Stimulated activated CD4-positive, alpha-beta T cell treated with anti-CD3 and anti-CD28 coated beads, Interleukin-4, amount 100 ng/mL, for 4 hours (primary cell): ENCODE measurements around the gene KLHL3.
"Not testable (repeated sequence)": the region's sequence is repeated elsewhere in the genome, so short reads cannot be mapped to it uniquely, and the experiment has no call there.

Experiments used
- DNase-seq, 2 experiments: peaks; one replicate each; pipeline ENCODE4 v3.0.0-alpha.2; 2020

KLHL3 gene

DNA sequence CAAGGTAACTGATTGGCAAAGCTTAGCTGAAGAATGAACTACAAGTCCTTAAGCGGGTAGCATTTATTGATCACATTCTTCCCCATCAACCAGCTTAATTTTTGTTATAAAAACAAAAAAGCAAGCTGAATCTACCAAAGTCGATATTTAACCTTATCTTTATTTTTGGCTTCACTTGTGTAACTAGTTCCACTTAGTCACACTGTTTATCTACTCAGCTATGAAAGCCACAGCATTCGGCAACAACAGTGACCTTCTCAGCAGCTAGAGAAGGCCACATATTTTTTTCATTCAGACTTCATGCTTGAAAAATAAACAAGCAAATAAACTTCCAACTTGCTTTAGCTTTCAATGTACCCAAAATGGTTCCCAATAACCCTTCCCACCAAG lies 69.4 kb downstream of the KLHL3 start:
- DNase-seq: no peak

- DNase-seq: peak; percentile 4 to 5
These were observed 70.0 kb downstream of the KLHL3 start for GRCh38 chr5:137665678-137666460.

GRCh38 chr5:137660349-137660817 lies 75.5 kb downstream of the KLHL3 start:
- peak; percentile 65 to 66 for DNase-seq

- no peak for DNase-seq
These were observed 76.7 kb downstream of the KLHL3 start for GRCh38 chr5:137659209-137659608.

DNA sequence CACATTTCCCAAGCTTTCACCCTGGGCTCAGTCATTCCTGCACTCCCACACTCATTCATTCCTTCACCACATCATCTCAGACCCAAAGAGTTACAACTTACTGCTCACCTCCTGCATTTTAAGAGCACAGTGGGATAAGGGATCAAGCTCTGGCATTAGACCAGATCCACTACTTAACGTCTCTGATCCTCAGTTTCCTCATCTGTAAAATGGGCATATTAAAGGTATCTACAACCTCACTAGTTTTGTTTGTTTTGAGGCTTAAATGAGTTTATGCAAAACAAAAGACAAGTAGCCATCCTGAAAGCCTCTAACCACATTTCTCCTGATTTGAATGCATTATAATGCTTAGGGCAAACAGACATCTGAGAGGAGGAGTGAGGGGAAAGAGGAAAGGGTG lies 77.6 kb downstream of the KLHL3 start:
- DNase-seq: no peak

DNA sequence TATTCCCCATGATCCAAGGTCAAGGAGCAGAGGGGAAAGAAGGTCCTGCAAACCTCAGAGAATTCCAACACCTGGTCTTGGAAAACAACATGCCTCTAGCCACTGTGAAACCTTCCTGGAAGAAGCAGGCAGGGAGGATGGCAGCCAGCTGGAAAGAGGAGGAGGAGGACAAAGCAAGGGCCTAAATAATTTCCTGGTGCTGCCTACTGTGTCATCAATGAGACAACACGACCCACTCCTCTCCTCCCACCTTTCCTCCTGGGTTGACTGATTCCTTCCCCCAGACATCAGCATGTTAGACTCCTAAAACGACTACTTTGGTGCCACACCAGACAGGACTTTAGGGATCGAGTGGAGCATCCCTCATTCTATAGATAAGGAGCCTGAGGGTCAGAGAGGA lies 78.8 kb downstream of the KLHL3 start:
- DNase-seq: no peak

- no peak for DNase-seq
These were observed 79.3 kb downstream of the KLHL3 start for GRCh38 chr5:137656558-137656957.

- DNase-seq: no peak
These were observed 84.9 kb downstream of the KLHL3 start for GRCh38 chr5:137651022-137651421.

- no peak for DNase-seq
These were observed 86.5 kb downstream of the KLHL3 start for GRCh38 chr5:137649228-137649935.

DNA sequence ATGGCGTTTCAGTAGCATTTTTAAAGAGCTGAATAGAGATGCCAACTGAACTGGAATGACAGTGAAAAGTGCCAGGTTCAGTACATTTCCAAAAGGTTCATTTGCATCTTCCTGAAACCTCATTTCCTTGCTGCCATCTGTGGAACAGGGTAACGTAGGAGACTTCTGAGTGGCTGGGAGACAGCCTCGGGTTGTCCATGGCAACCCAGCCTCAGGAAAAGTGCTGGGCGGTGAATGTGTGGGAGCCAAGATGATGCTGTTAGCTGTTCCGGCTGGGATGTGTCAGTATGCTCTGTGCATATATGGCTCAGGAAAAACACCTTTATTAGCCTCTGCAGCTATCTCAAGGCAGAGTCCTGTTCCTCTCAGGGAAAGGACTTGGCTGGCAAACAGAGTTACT lies 87.5 kb downstream of the KLHL3 start:
- DNase-seq: no peak

DNA sequence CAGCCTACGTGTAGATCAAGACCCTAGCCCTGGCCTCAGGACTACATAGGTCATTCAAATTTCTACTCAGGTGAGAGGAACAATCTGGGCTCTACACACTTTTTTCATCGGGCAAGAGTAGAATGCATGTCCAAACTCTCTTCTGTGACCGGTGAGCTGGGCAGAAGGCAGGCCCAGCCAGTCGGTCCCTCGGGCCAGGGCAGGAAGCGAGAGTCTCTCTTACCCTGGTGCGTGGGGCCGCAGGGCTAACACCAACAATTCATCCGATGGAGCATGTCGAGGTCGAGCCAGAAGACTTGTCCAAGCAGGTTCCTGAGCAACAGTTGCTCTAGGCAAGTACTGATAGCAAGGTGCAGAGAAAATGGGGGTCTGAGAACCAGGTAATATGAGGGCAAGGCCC lies 88.5 kb downstream of the KLHL3 start:
- DNase-seq: no peak

DNA sequence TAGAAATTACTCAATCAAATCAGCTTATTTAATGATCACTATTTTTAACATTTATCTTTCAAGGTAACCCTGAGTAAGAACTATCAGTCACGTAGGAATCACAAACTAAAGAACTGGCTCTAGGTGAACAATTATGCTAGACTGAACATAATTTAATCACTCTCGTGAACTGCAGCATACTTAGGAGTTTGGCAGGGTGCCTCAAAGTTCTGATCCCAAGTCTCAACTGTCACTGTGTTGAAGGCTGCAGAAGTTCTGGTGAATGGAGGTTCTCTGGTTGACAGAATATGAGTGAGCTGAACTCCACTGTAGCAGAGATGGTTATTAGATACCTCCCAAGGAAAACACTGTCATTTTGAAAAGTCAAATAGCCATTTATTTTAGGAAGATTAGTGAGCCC lies 89.1 kb downstream of the KLHL3 start:
- no peak for DNase-seq

DNA sequence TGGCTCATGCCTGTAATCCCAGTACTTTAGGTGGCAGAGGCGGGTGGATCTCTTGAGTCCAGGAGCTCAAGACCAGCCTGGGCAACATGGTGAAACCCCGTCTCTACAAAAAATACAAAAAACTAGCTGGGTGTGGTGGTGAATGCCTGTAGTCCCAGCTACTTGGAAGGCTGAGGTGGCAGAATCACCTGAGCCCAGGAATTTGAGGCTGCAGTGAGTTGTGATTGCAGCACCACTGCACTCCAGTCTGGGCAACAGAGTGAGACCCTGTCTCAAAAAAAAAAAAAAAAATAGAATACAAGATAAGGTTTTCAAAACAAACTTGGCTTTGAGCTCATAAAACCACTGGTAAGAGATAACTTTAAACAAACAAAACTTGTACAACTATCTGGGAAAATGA lies 92.8 kb downstream of the KLHL3 start:
- not testable (repeated sequence) for DNase-seq

GRCh38 chr5:137642091-137642490 lies 93.8 kb downstream of the KLHL3 start:
- no peak for DNase-seq

DNA sequence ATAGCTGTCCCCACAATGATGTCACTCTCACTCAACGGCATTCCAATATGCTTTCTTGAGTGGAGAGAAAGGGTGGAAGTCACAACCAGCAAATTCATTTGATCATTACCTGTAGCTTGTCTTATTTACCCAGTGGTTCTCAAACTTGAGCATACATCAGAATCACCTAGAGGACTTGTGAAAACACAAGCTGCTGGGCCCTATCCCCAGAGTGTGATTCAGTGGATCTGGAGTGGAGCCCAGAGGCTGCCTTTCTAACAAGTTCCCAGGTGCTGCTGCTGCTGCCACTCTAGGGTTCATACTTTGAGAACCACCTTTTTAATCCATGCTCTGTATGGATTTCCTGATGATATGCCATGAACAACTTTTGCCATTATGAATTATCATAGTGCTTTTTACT lies 94.7 kb downstream of the KLHL3 start:
- DNase-seq: no peak

DNA sequence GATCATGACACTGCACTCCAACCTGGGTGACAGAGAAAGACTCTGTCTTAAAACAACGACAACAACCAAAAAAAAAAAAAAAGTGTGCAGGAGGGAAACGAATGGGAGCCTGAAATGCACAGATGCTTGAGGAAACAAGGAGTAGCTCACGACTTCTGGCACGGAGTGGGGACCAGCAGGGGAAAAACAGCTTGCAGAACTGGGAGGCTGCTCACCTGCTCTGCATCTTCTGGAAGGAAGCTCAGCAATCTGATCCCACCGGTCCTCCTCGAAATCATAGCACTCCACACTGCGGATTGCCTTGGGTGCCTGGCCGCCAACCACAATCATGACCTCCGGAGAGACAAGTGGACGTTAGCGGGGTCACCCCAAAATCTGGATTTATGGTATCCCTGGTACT lies 96.2 kb downstream of the KLHL3 start:
- no peak for DNase-seq

DNA sequence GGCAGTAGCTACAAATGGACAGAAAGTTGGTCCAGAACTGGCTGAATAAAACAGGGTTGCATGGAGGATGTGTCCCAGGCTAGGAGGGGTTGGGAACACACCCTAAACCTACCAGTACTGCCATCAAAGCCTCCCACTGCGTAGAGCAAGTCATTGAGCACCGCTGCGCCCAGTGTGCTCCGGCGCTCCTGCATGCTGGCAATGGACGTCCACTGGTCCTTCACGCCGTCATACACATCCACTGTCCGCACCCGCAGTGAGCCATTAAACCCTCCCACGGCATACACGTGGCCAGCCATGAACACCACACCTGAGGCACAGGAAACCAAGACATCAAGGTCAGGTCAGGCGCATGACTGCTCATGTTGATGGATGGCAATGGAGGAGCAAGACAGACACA lies 97.0 kb downstream of the KLHL3 start:
- no peak for DNase-seq

DNA sequence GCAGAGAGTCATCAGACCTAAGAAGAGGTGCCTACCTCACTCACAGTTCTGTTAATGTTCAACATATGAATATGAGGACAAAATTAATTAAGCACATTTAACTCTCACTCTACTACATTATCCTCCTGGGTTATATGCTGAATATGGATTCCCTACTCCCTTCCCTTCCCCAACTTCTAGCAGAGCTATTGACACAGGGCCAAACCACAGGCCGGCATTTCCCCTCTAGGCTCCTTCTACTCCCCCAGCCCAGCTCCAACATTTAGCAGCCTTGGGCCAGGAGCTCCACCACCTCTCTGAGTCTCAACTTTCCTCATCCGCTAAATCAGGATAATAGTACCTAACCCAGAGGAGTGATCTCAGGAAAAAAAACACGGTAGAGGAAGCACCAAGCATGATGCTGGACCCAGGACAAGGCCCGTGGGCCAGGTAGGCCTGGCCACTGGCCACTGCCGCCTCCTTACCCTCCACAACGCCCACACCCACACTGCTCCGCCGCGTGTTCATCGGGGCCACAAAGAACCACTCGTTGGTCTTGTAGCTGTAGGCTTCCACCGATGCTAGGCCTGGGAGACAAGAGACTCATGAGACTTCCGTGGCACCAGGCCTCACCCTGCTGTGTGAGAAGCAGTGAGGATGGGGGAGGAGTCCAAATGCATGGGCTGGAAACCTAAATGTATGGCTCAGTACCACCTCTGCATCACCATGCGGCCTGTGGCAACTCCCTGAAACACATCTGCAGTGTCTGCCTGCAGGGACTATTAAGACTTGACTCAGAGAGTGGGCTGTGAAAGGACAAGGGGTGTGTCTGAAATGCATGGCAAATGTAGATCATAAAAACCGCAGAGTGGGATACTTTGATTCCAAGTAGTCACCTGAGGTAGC lies 98.8 kb downstream of the KLHL3 start:
- DNase-seq: no peak

DNA sequence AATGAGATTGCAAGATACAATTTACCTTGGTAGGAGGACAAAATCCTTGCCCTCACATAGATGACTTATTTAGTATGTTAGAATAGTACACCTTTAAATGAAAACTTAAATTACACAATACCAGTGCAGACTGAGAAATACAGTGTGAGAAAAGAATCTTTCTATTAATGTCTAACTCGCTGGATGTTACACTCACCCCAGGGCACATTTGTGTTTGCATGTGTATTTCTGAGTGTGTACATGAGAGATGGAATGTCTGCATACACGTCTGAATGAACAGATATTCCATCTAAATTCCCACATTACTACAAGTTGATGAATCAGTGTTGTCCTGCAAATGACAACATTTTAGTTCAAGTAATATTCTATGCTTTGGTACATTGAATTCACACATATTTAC lies 99.8 kb downstream of the KLHL3 start:
- DNase-seq: no peak

- DNase-seq: no peak
These were observed 100.4 kb downstream of the KLHL3 start for GRCh38 chr5:137635521-137635921.

DNA sequence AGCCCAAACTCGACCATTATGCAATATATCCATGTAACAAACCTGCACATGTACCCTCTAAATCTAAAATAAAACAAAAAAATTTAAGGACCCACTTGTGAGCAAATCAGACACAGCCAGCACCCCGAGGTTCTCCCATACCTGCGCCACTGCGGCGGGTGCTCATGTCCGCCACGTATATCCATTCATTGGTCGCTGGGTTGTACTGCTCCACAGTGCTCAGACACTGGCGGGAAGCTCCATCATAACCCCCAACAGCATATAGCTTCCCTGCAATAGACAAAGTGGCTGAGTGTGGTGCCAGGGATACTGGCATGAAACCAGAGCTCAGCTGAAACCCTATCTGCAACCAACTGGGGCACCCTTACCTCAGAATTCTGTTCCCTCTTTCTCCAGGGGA lies 102.0 kb downstream of the KLHL3 start:
- no peak for DNase-seq

- no peak for DNase-seq
These were observed 103.2 kb downstream of the KLHL3 start for GRCh38 chr5:137632716-137633115.

DNA sequence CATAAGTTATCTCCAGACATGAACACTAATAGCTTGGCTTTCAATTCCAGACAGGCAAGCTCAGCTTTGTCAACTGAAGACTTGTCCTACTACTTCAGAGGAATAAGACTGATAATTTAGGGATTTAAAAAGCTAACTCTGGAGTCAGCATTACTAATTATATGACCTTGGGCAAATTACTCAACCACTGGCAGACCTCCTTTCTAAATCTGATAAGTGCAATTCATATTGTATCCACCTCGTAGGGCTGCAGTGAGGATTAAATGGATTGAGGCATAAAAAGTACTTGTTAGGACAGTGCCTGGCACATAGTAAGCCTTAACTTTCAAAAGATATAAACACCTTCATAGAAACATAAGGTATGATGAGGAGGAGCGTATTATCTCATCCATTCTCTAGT lies 104.4 kb downstream of the KLHL3 start:
- no peak for DNase-seq

DNA sequence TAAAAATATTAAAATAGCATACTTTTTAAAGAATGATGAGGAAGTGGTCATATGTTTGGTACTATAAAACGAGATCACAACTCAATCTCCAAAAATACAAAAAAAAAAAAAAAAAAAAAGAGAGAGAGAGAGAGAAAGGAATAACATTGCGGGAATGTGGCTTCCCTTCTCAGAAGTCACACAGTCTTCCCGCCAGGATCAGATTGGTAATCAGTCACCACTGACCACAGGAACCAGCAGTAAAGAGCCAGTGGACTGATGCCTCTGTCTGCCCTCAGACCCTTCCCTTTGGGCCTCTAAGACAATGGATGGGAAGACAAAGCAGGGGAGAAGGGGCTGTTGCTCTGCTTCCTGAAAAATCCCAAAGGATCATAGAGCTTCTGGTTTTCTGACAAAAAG lies 104.9 kb downstream of the KLHL3 start:
- no peak for DNase-seq
